Measurements from ENCODE around the gene MAPK11. TPM values are rescaled to one million over a fixed set of nuclear protein-coding genes. Genes with fewer than 3 reads are reported as not detected.

Gene MAPK11
- total and polyA plus RNA-seq, 2 donors (not counting 1 experiment from before 2014, with no cell fraction given) = 8.1 to 9.9 TPM

- DNase-seq (no peak), ATAC-seq (ENCODE audit: low read depth) (no peak)
- H3K36me3 ChIP-seq (replicated peaks in 1 of 2; ENCODE audit: control extremely low read depth in 1 of 2, control insufficient read depth in 1 of 2, extremely low read depth in 1 of 2, insufficient read depth in 2 of 2, low read length in 1 of 2) = no peaks in the 10 kb centered on the region
- Mint-ChIP-seq H3K27ac (no peak overlapping the region), H3K4me1 (no peaks in the 10 kb centered on the region), H3K4me3 (no peak overlapping the region), H3K27me3 (no peaks in the 10 kb centered on the region), H3K9me3 (ENCODE audit: insufficient read depth) (no peaks in the 10 kb centered on the region)
- 96% methylated on average over 37 of the region's 38 CpGs for WGBS (ENCODE audit: insufficient coverage)
- no peak overlapping the region for H3K9ac ChIP-seq (ENCODE audit: low read length)
- H3K4me3 ChIP-seq (ENCODE audit: control extremely low read depth in 1 of 5, extremely low read depth in 1 of 5, insufficient read depth in 1 of 5, low read depth in 2 of 5, low read length in 4 of 5) = no peak overlapping the region
- H3K27me3 ChIP-seq (replicated peaks in 1 of 4; ENCODE audit: control extremely low read depth in 1 of 4, control insufficient read depth in 3 of 4, insufficient read depth in 4 of 4, low read length in 3 of 4) = no peaks in the 10 kb centered on the region
- CTCF ChIA-PET = interaction anchor here (1.0 to 1.6 kb wide), 3 partner anchors 12 to 41 kb away, joined by 3 to 4 read pairs (median 4); no protein-coding TSS in a partner anchor
- intact Hi-C loops (cut with micrococcal nuclease) = no loop called here
- H3K4me2 ChIP-seq (replicated peaks; ENCODE audit: low read depth, low read length, poor library complexity, severe bottlenecking) = no peak overlapping the region
- no peak overlapping the region for H2AFZ ChIP-seq (ENCODE audit: insufficient read depth, low read depth, low read length, poor library complexity, severe bottlenecking)
- POLR2A ChIA-PET = interaction anchor here (1.0 kb wide), 1 partner anchor 11 kb away, joined by 6 read pairs; no protein-coding TSS in a partner anchor
- H3K9me3 ChIP-seq (ENCODE audit: control extremely low read depth in 1 of 3, control insufficient read depth in 2 of 3, insufficient read depth in 1 of 3, low read length in 2 of 3) = peaks cover 0 to 4% (median 0%) of the 10 kb centered on the region in 3 donors
- no peaks in the 10 kb centered on the region for H3K79me2 ChIP-seq (ENCODE audit: control insufficient read depth, insufficient read depth, low read length)
- TF ChIP-seq EZH2 (IDR thresholded peaks at IDR 0.05; ENCODE audit: borderline replicate concordance, insufficient read depth, low read depth, low read length, poor library complexity, severe bottlenecking) (no peak), CTCF (IDR thresholded peaks at IDR 0.05) (no peak)
- no peaks in the 10 kb centered on the region for H3K4me1 ChIP-seq (ENCODE audit: control insufficient read depth in 2 of 2, insufficient read depth in 2 of 2, low read length in 2 of 2)
- H4K20me1 ChIP-seq (ENCODE audit: control insufficient read depth, insufficient read depth, low read length, poor library complexity, severe bottlenecking) = no peaks in the 10 kb centered on the region
- H3K27ac ChIP-seq (ENCODE audit: low read length in 2 of 2) = no peak overlapping the region
Measured at GRCh38 chr22:50280022-50280707, 10.0 kb upstream of the MAPK11 start.

GRCh38 chr22:50278956-50279619 is 8.9 kb upstream of the MAPK11 start:
- TF ChIP-seq CTCF (IDR thresholded peaks at IDR 0.05) = no peak
- no peak for TF ChIP-seq EZH2 (IDR thresholded peaks at IDR 0.05; ENCODE audit: borderline replicate concordance, insufficient read depth, low read depth, low read length, poor library complexity, severe bottlenecking)
- no peak overlapping the region for H3K4me3 Mint-ChIP-seq
- WGBS (ENCODE audit: insufficient coverage) = 96% methylated on average over 28 of the region's 30 CpGs
- no peaks in the 10 kb centered on the region for H3K79me2 ChIP-seq (ENCODE audit: control insufficient read depth, insufficient read depth, low read length)
- peaks cover 0 to 3% of the 10 kb centered on the region in 2 donors for H3K4me1 ChIP-seq (ENCODE audit: control insufficient read depth in 2 of 2, insufficient read depth in 2 of 2, low read length in 2 of 2)
- no peak overlapping the region for H3K9ac ChIP-seq (ENCODE audit: low read length)
- no peak overlapping the region for H3K4me3 ChIP-seq (ENCODE audit: control extremely low read depth in 1 of 5, extremely low read depth in 1 of 5, insufficient read depth in 1 of 5, low read depth in 2 of 5, low read length in 4 of 5)
- H4K20me1 ChIP-seq (ENCODE audit: control insufficient read depth, insufficient read depth, low read length, poor library complexity, severe bottlenecking) = no peaks in the 10 kb centered on the region
- H3K27ac Mint-ChIP-seq = no peak overlapping the region
- no peaks in the 10 kb centered on the region for H3K27me3 ChIP-seq (replicated peaks in 1 of 4; ENCODE audit: control extremely low read depth in 1 of 4, control insufficient read depth in 3 of 4, insufficient read depth in 4 of 4, low read length in 3 of 4)
- no peaks in the 10 kb centered on the region for H3K36me3 ChIP-seq (replicated peaks in 1 of 2; ENCODE audit: control extremely low read depth in 1 of 2, control insufficient read depth in 1 of 2, extremely low read depth in 1 of 2, insufficient read depth in 2 of 2, low read length in 1 of 2)
- H3K9me3 ChIP-seq (ENCODE audit: control extremely low read depth in 1 of 3, control insufficient read depth in 2 of 3, insufficient read depth in 1 of 3, low read length in 2 of 3) = peaks cover 0 to 4% (median 0%) of the 10 kb centered on the region in 3 donors
- POLR2A ChIA-PET = interaction anchor here (1.0 to 1.1 kb wide), 2 partner anchors 12 to 27 kb away, joined by 4 to 6 read pairs; no protein-coding TSS in a partner anchor
- no peak overlapping the region for H2AFZ ChIP-seq (ENCODE audit: insufficient read depth, low read depth, low read length, poor library complexity, severe bottlenecking)
- no peaks in the 10 kb centered on the region for H3K4me1 Mint-ChIP-seq
- H3K4me2 ChIP-seq (replicated peaks; ENCODE audit: low read depth, low read length, poor library complexity, severe bottlenecking) = no peak overlapping the region
- no peak for ATAC-seq (ENCODE audit: low read depth)
- DNase-seq = no peak
- no peak overlapping the region for H3K27ac ChIP-seq (ENCODE audit: low read length in 2 of 2)
- intact Hi-C loops (cut with micrococcal nuclease) = no loop called here
- H3K9me3 Mint-ChIP-seq (ENCODE audit: insufficient read depth) = no peaks in the 10 kb centered on the region
- CTCF ChIA-PET = interaction anchor here (1.1 to 1.6 kb wide), 2 partner anchors 19 to 42 kb away, joined by 4 read pairs; no protein-coding TSS in a partner anchor
- H3K27me3 Mint-ChIP-seq = no peaks in the 10 kb centered on the region

Data from B cell (primary cell).